ENCODE results near the gene DMP1.

DNA sequence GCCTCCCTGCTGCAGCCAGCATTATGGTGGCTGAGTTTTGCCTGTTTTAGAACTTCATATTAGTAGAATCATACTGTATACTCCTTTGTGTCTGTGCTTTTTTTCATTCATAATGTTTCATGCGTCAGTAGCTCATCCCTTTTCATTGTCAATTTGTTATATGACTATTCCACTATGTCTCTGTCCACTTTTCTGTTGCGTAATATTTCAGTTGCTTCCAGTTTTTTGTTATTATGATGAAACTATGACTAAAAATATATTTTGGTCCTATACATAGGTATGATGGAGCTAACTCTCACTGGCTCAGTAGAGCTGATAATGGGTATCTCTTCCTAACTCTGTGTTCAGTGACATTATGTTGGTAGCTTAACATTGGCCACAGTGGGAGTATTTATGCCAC is 48.3 kb downstream of the DMP1 start:
- no peak for TF ChIP-seq EZH2 (IDR thresholded peaks at IDR 0.05; ENCODE audit: borderline replicate concordance, low read depth, low read length, severe bottlenecking)
- TF ChIP-seq, protein P1, sequence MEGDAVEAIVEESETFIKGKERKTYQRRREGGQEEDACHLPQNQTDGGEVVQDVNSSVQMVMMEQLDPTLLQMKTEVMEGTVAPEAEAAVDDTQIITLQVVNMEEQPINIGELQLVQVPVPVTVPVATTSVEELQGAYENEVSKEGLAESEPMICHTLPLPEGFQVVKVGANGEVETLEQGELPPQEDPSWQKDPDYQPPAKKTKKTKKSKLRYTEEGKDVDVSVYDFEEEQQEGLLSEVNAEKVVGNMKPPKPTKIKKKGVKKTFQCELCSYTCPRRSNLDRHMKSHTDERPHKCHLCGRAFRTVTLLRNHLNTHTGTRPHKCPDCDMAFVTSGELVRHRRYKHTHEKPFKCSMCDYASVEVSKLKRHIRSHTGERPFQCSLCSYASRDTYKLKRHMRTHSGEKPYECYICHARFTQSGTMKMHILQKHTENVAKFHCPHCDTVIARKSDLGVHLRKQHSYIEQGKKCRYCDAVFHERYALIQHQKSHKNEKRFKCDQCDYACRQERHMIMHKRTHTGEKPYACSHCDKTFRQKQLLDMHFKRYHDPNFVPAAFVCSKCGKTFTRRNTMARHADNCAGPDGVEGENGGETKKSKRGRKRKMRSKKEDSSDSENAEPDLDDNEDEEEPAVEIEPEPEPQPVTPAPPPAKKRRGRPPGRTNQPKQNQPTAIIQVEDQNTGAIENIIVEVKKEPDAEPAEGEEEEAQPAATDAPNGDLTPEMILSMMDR (IDR thresholded peaks at IDR 0.05; ENCODE audit: extremely low read depth in 1 of 2, insufficient read depth in 1 of 2, low read depth in 1 of 2, low read length in 2 of 2): no peak
- no peak for TF ChIP-seq POLR2A (IDR thresholded peaks at IDR 0.05; ENCODE audit: low read depth, low read length)
- TF ChIP-seq MYC (IDR thresholded peaks at IDR 0.05; ENCODE audit: low read depth, low read length): no peak
- TF ChIP-seq JUN (IDR thresholded peaks at IDR 0.05; ENCODE audit: borderline replicate concordance, insufficient read depth, insufficient read length, low read depth): no peak

All from endothelial cell of umbilical vein (primary cell).